ENCODE data around the gene P2RY8.

DNA sequence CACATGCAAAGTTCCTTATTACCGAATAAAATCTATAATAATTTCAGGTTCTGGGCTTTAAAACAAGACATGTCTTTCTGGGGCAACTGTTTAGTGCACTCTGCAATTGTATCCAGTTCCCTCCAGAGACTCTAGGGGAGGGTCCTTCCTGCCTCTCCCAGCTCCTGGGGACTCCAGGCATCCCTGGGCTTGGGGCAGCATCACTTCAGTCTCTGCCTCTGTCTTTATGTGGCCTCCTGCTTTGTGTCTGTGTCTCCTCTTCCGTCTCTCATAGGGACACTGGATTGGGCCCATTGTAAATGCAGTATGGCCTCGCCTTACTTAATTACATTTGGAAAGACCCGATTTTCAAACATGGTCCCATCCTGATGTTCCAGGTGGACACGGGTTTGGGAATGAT, 73.4 kb downstream of the P2RY8 start:
- TF ChIP-seq CTCF (IDR thresholded peaks at IDR 0.05 in 8 of 11, conservative IDR thresholded peaks at IDR 0.05 in 3 of 11) = no peak
- TF ChIP-seq POLR2A (IDR thresholded peaks at IDR 0.05) = no peak
- no peak for TF ChIP-seq POLR2AphosphoS5 (IDR thresholded peaks at IDR 0.05)

Measured in spleen (tissue), 7 donors.